HCT116 (cell line): ENCODE measurements around the gene SH3BP4. TPM values are rescaled to one million over a fixed set of nuclear protein-coding genes. Genes with fewer than 3 reads are reported as not detected.

Source experiments
- CBX3 ChIP-seq: IDR thresholded peaks from 2 replicates; pipeline ENCODE4 v1.6.1; 2012; ENCODE audit warnings: low read depth
- CEBPB ChIP-seq: IDR thresholded peaks from 2 replicates; pipeline ENCODE4 v1.6.1; 2012; ENCODE audit warnings: low read depth
- EGR1 ChIP-seq: IDR thresholded peaks from 2 replicates; pipeline ENCODE4 v1.6.1; 2012; ENCODE audit warnings: low read depth
- EZH2 ChIP-seq: fragments of 200-600 bp; sonication (generic); IDR thresholded peaks from 2 replicates; pipeline ENCODE4 v1.6.1; 2017; ENCODE audit warnings: antibody characterized with exemption, mixed run types
- JUND ChIP-seq: IDR thresholded peaks from 2 replicates; pipeline ENCODE4 v1.6.1; 2012
- POLR2A ChIP-seq: IDR thresholded peaks from 2 replicates; pipeline ENCODE4 v1.7.0; 2011; ENCODE audit warnings: borderline replicate concordance; ENCODE audit not compliant: insufficient read depth, insufficient read length; ENCODE audit errors: extremely low read depth
- RAD21 ChIP-seq: IDR thresholded peaks from 2 replicates; pipeline ENCODE4 v1.6.1; 2012; ENCODE audit warnings: low read depth, mild to moderate bottlenecking
- SP1 ChIP-seq: IDR thresholded peaks from 2 replicates; pipeline ENCODE4 v1.6.1; 2012; ENCODE audit warnings: low read depth
- SRF ChIP-seq: IDR thresholded peaks from 2 replicates; pipeline ENCODE4 v1.6.1; 2012; ENCODE audit warnings: low read depth
- YY1 ChIP-seq: IDR thresholded peaks from 2 replicates; pipeline ENCODE4 v1.6.1; 2011; ENCODE audit warnings: low read length, low read depth, moderate library complexity, mild to moderate bottlenecking; ENCODE audit not compliant: insufficient replicate concordance; ENCODE audit errors: extremely low read depth
- ZFX ChIP-seq: fragments of 450-650 bp; IDR thresholded peaks from 2 replicates; pipeline ENCODE4 v1.6.1; 2017
- ZNF274 ChIP-seq: fragments of 200-500 bp; sonication (Bioruptor generic); IDR thresholded peaks from 2 replicates; pipeline ENCODE4 v1.6.1; 2014; ENCODE audit warnings: mild to moderate bottlenecking, low read depth, low read length, inconsistent platforms
- total RNA-seq: library from RNA; stranded (reverse); gene quantifications from one replicate; pipeline ENCODE4 v1.2.1, GENCODE V29; 2021; ENCODE audit not compliant: unreplicated experiment
- TF ChIP-seq, protein P1 (sequence below): IDR thresholded peaks from 2 replicates; pipeline ENCODE4 v1.6.1; 2011; ENCODE audit warnings: mild to moderate bottlenecking, low read length, moderate library complexity; ENCODE audit not compliant: insufficient replicate concordance; ENCODE audit errors: extremely low read depth
- TF ChIP-seq, protein P2 (sequence below): IDR thresholded peaks from 2 replicates; pipeline ENCODE4 v1.6.1; 2012

SH3BP4 gene
- total RNA-seq, 1 experiment from 2014 or later, result 32.9 TPM

DNA sequence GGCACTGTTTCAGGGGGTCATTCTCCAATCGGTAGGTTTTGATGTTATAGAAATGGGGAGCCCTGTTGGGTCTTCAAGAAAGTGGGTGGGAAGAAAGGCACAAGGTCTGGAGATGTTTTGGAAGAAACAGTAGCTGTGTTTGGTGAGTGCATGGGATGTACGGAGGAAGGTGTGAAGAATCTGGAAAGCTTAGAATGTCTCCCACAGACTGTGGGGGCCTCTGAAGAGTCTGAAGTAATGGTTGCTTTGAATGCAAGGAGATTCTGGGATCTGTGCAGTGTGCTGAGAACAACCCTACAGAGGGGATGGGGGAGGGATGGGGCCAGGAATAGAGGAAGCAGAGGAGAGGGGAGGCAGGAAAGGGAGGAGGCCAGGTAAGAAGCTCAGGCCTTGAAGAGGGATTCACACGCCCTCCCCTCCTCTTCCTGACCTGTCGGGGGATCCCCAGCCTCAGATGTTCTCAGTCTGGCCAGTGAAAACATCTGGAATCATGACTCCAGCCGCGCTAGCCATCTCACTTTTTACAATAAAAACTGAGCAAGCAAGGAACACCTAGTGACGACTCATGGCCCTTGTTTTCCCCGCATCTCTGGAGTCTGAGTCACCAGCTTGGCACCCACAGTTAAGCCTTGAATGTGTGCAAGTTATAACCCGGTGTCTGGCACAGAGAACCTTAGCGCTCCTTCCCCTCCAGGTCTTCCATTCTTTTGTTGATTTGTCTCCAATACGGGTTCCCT is 74.2 kb downstream of the SH3BP4 start (continued):
- TF ChIP-seq ZFX, result no peak
- no peak for TF ChIP-seq POLR2A
- TF ChIP-seq CEBPB, result no peak
- peak; percentile 52; the same call in 1 of the 2 replicates for TF ChIP-seq CBX3
- TF ChIP-seq, protein P1, sequence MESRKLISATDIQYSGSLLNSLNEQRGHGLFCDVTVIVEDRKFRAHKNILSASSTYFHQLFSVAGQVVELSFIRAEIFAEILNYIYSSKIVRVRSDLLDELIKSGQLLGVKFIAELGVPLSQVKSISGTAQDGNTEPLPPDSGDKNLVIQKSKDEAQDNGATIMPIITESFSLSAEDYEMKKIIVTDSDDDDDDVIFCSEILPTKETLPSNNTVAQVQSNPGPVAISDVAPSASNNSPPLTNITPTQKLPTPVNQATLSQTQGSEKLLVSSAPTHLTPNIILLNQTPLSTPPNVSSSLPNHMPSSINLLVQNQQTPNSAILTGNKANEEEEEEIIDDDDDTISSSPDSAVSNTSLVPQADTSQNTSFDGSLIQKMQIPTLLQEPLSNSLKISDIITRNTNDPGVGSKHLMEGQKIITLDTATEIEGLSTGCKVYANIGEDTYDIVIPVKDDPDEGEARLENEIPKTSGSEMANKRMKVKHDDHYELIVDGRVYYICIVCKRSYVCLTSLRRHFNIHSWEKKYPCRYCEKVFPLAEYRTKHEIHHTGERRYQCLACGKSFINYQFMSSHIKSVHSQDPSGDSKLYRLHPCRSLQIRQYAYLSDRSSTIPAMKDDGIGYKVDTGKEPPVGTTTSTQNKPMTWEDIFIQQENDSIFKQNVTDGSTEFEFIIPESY, result no peak
- peak; percentile 52 for TF ChIP-seq SP1
- no peak for TF ChIP-seq SRF
- peak; percentile 85 for TF ChIP-seq JUND
- TF ChIP-seq, protein P2, sequence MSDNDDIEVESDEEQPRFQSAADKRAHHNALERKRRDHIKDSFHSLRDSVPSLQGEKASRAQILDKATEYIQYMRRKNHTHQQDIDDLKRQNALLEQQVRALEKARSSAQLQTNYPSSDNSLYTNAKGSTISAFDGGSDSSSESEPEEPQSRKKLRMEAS, result no peak; the same call in none of the 2 replicates
- no peak for TF ChIP-seq RAD21
- no peak for TF ChIP-seq ZNF274
- no peak for TF ChIP-seq EZH2
- TF ChIP-seq EGR1, result no peak
- no peak for TF ChIP-seq YY1
